Measurements from ENCODE around the gene ZNF423.

ZNF423 gene

DNA sequence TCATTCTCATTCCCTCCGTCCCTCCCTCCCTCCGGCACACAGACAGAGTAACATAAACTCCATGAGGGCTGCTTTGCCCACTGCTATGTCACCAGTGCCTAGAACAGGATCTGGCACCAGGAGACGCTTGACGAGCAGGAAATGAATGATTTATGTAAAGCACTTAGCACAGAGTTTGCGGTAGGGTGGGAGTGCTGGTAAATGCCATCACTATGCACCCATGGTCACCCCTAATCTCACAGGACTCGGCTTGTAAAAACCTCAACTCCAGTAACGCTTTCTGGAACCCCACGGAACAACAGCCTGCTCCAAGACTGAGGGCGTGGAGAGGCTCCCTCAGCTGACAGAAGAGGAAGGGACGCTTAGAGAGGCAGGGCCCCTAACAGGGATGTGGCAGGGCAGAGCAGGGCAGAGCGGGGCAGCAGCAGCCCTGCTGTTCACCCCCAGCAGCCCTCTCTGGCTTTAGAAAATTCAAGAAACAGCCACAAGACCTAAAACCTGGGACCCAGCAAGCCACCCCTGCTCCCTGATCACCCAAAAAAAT lies 325.4 kb downstream of the ZNF423 start:
- TF ChIP-seq, protein P1, sequence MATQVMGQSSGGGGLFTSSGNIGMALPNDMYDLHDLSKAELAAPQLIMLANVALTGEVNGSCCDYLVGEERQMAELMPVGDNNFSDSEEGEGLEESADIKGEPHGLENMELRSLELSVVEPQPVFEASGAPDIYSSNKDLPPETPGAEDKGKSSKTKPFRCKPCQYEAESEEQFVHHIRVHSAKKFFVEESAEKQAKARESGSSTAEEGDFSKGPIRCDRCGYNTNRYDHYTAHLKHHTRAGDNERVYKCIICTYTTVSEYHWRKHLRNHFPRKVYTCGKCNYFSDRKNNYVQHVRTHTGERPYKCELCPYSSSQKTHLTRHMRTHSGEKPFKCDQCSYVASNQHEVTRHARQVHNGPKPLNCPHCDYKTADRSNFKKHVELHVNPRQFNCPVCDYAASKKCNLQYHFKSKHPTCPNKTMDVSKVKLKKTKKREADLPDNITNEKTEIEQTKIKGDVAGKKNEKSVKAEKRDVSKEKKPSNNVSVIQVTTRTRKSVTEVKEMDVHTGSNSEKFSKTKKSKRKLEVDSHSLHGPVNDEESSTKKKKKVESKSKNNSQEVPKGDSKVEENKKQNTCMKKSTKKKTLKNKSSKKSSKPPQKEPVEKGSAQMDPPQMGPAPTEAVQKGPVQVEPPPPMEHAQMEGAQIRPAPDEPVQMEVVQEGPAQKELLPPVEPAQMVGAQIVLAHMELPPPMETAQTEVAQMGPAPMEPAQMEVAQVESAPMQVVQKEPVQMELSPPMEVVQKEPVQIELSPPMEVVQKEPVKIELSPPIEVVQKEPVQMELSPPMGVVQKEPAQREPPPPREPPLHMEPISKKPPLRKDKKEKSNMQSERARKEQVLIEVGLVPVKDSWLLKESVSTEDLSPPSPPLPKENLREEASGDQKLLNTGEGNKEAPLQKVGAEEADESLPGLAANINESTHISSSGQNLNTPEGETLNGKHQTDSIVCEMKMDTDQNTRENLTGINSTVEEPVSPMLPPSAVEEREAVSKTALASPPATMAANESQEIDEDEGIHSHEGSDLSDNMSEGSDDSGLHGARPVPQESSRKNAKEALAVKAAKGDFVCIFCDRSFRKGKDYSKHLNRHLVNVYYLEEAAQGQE (IDR thresholded peaks at IDR 0.05; ENCODE audit: insufficient read depth in 1 of 2, low read depth in 2 of 2, low read length in 2 of 2), result no peak
- TF ChIP-seq TAF1 (IDR thresholded peaks at IDR 0.05; ENCODE audit: borderline replicate concordance, insufficient read depth, low read length) (no peak), FOXP2 (optimal IDR thresholded peaks at IDR 0.05; ENCODE audit: borderline replicate concordance, extremely low read depth, extremely low read length, insufficient read depth) (no peak), SIN3A (IDR thresholded peaks at IDR 0.05; ENCODE audit: borderline replicate concordance, insufficient read depth, low read length) (no peak), POLR2AphosphoS5 (IDR thresholded peaks at IDR 0.05; ENCODE audit: low read depth, low read length) (no peak)

DNA sequence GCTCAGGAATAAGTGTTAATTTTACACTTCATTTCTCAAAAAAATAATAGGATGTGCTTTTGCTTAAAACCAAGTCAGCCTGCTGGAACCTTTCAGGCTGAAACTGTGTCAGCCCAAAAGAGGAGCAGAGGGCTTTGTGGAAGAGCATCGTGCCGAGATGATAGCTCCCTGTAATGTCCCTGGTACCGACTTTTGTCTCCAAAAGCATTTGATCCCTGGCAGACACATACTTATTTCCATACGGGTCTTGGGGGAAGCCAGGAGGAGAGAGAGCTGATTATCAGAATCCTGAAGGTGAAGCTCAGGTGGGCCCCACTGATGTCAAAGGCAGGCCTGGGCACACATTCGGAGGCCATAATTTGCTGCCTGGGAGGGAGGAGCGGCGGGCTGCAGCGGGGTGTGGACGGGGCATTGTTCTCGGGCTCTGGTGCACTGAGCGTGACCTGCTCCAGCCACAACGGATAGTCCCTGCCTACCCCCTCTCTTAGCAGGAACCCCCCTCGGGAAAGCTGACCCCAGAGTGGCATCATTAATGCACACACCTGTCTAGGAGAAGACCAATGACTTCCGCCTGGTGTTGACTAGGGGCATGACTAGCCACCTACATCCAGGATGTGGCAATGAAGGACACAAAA lies 326.4 kb downstream of the ZNF423 start:
- TF ChIP-seq, protein P1 (IDR thresholded peaks at IDR 0.05; ENCODE audit: insufficient read depth in 1 of 2, low read depth in 2 of 2, low read length in 2 of 2), result no peak
- TF ChIP-seq TAF1 (IDR thresholded peaks at IDR 0.05; ENCODE audit: borderline replicate concordance, insufficient read depth, low read length), result no peak
- no peak for TF ChIP-seq POLR2AphosphoS5 (IDR thresholded peaks at IDR 0.05; ENCODE audit: low read depth, low read length)
- no peak for TF ChIP-seq SIN3A (IDR thresholded peaks at IDR 0.05; ENCODE audit: borderline replicate concordance, insufficient read depth, low read length)
- TF ChIP-seq FOXP2 (optimal IDR thresholded peaks at IDR 0.05; ENCODE audit: borderline replicate concordance, extremely low read depth, extremely low read length, insufficient read depth), result no peak

DNA sequence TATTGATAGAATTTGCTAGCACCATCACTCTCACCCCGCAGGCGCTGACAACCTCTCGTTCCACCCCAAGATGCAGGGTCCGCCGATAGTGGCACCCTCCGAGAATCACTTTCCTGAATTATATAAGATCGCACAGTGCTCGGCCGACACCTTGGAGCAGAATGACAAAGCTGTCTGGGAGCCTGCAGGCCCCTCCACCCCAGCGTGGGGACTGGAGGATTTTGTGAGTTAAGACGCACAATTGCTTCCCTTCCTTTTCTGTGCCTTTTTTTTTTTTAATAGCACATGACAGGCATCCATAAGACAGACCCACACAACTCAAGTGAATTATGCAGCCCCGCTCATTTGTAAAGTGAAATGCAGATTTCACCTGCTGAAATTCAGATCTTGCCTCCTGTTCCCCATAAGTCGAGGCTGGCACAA lies 327.0 kb downstream of the ZNF423 start:
- TF ChIP-seq TAF1 (IDR thresholded peaks at IDR 0.05; ENCODE audit: borderline replicate concordance, insufficient read depth, low read length) (no peak), SIN3A (IDR thresholded peaks at IDR 0.05; ENCODE audit: borderline replicate concordance, insufficient read depth, low read length) (no peak), POLR2AphosphoS5 (IDR thresholded peaks at IDR 0.05; ENCODE audit: low read depth, low read length) (no peak), FOXP2 (optimal IDR thresholded peaks at IDR 0.05; ENCODE audit: borderline replicate concordance, extremely low read depth, extremely low read length, insufficient read depth) (no peak)
- TF ChIP-seq, protein P1 (IDR thresholded peaks at IDR 0.05; ENCODE audit: insufficient read depth in 1 of 2, low read depth in 2 of 2, low read length in 2 of 2), result no peak

DNA sequence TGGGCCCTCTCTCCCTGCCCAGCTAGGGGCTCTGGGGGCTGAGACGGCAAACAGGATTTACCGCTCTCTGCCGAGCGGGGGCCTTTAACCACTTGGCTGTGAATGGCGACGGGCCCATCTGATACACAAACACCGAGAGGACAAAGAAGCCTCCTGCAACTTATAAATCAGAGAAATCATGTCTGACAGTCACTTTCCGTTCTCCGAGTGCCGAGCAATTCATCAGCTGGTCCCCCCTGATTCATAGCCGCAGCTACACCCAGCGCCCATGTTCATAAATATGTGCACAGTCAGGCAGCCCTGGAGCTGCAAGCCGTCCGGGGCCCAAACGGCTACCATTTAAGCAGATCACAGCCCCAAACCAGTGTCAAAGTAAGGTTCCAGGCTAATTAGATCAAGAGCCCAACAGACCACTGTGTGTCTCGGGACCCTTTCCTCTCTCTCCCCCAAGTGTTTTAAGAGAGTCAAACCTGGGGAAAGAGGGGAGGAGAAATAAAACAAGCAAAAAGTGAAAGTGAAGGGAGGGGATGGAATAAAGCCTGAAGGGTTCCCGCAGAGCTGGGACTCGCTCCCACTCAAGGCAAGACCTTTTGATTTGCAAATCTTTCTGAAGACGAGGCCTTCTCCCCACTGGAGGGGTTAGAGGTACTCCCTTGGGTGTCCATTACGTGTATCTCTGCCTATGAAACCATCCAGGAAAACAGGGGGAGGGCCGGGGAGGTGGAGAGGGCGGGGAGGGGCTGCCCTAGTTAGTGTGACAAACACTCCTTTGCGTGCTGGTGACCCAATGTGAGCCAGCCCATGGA lies 327.6 kb downstream of the ZNF423 start:
- no peak for TF ChIP-seq TAF1 (IDR thresholded peaks at IDR 0.05; ENCODE audit: borderline replicate concordance, insufficient read depth, low read length)
- TF ChIP-seq SIN3A (IDR thresholded peaks at IDR 0.05; ENCODE audit: borderline replicate concordance, insufficient read depth, low read length), result no peak
- no peak for TF ChIP-seq FOXP2 (optimal IDR thresholded peaks at IDR 0.05; ENCODE audit: borderline replicate concordance, extremely low read depth, extremely low read length, insufficient read depth)
- TF ChIP-seq POLR2AphosphoS5 (IDR thresholded peaks at IDR 0.05; ENCODE audit: low read depth, low read length), result no peak
- TF ChIP-seq, protein P1 (IDR thresholded peaks at IDR 0.05; ENCODE audit: insufficient read depth in 1 of 2, low read depth in 2 of 2, low read length in 2 of 2), result no peak

All from PFSK-1 (cell line).